ENCODE data around the gene CWC25. TPM values are rescaled to one million over a fixed set of nuclear protein-coding genes. Genes with fewer than 3 reads are reported as not detected.

CWC25 gene
- total and polyA plus RNA-seq, 9 of the 15 experiments (the other 6 are each of a cell fraction or from before 2014, with no cell fraction given) = 16.5 to 27.4 (median 23.0) TPM

DNA sequence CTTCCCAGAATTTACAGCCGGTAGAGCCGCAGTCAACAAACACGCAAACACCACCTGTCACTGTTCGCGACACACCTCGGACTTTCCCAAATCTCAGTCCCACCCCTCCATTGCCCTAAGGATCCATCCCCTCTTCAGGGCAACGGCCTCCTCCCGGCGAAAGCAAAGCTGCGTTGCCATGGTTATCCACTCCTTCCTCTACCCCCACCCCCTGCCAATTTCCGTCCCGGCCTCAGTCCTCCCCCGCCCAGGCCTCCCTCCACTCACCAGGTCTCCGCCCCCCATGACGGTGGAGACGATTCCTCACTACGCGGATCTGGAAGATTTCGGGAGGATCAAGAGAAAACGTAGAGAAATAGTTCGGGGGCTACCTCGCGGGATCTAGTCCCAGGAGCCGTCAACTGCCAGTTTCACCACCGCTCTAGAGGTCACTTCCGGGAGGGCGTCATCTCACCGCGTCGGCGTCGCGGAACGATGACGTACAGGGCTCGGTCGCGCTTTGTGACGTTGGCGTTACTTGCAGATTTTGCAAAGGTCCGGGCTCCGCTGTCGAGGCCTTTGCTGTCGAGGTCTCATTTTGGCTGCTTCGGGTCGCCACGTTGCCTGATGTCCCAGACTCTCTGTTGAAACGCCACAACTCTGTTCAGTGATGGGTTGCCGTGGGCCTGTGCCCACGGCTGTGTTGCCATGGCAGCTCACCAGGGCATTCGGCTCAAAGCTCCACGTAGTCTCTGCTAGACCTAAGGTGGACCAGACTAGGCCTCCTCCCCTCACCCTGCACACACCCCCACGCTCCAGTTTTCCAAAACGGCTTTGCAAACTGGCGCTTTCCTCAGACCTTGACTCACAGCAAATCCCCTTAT is at the start of gene CWC25 (continued):
- TF ChIP-seq HMG20B (CRISPR knock-in tag; IDR thresholded peaks at IDR 0.05) = no peak
- TF ChIP-seq ZEB2 (IDR thresholded peaks at IDR 0.05) = no peak
- TF ChIP-seq RFX1 (IDR thresholded peaks at IDR 0.05) = peak; percentile 95
- TF ChIP-seq CBFA2T3 (IDR thresholded peaks at IDR 0.05) = no peak
- TF ChIP-seq MBD1 (CRISPR knock-in tag; IDR thresholded peaks at IDR 0.05) = no peak
- peak; percentile 92 for TF ChIP-seq SP1 (CRISPR knock-in tag; IDR thresholded peaks at IDR 0.05)
- TF ChIP-seq, protein P1, sequence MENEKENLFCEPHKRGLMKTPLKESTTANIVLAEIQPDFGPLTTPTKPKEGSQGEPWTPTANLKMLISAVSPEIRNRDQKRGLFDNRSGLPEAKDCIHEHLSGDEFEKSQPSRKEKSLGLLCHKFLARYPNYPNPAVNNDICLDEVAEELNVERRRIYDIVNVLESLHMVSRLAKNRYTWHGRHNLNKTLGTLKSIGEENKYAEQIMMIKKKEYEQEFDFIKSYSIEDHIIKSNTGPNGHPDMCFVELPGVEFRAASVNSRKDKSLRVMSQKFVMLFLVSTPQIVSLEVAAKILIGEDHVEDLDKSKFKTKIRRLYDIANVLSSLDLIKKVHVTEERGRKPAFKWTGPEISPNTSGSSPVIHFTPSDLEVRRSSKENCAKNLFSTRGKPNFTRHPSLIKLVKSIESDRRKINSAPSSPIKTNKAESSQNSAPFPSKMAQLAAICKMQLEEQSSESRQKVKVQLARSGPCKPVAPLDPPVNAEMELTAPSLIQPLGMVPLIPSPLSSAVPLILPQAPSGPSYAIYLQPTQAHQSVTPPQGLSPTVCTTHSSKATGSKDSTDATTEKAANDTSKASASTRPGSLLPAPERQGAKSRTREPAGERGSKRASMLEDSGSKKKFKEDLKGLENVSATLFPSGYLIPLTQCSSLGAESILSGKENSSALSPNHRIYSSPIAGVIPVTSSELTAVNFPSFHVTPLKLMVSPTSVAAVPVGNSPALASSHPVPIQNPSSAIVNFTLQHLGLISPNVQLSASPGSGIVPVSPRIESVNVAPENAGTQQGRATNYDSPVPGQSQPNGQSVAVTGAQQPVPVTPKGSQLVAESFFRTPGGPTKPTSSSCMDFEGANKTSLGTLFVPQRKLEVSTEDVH (IDR thresholded peaks at IDR 0.05; ENCODE audit: low read depth, partially characterized antibody) = peak; percentile 98
- 0 out of 2 replicates have a peak, but pooled peaks have one; percentile 33 for TF ChIP-seq E2F5 (CRISPR knock-in tag; IDR thresholded peaks at IDR 0.05)
- TF ChIP-seq GTF2A2 (tag; IDR thresholded peaks at IDR 0.05) = 0 out of 2 replicates have a peak, but pooled peaks have one; percentile 40
- peak; percentile 32; the same call in 1 of the 2 replicates for TF ChIP-seq DPF2 (IDR thresholded peaks at IDR 0.05)
- TF ChIP-seq, protein P2, sequence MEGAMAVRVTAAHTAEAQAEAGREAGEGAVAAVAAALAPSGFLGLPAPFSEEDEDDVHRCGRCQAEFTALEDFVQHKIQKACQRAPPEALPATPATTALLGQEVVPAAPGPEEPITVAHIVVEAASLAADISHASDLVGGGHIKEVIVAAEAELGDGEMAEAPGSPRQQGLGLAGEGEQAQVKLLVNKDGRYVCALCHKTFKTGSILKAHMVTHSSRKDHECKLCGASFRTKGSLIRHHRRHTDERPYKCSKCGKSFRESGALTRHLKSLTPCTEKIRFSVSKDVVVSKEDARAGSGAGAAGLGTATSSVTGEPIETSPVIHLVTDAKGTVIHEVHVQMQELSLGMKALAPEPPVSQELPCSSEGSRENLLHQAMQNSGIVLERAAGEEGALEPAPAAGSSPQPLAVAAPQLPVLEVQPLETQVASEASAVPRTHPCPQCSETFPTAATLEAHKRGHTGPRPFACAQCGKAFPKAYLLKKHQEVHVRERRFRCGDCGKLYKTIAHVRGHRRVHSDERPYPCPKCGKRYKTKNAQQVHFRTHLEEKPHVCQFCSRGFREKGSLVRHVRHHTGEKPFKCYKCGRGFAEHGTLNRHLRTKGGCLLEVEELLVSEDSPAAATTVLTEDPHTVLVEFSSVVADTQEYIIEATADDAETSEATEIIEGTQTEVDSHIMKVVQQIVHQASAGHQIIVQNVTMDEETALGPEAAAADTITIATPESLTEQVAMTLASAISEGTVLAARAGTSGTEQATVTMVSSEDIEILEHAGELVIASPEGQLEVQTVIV (CRISPR knock-in tag; IDR thresholded peaks at IDR 0.05; ENCODE audit: borderline replicate concordance) = no peak
- peak; percentile 100 for TF ChIP-seq ZFX (CRISPR knock-in tag; IDR thresholded peaks at IDR 0.05)
- TF ChIP-seq THAP12 (CRISPR knock-in tag; IDR thresholded peaks at IDR 0.05) = peak; percentile 72; the same call in 1 of the 2 replicates
- no peak for TF ChIP-seq LARP7 (IDR thresholded peaks at IDR 0.05)
- peak; percentile 83 for TF ChIP-seq PML (IDR thresholded peaks at IDR 0.05; ENCODE audit: low read length)
- TF ChIP-seq ZC3H11A (IDR thresholded peaks at IDR 0.05; ENCODE audit: low read depth, low read length) = peak; percentile 70; the same call in 1 of the 2 replicates
- TF ChIP-seq ZNF57 (CRISPR knock-in tag; IDR thresholded peaks at IDR 0.05) = no peak
- TF ChIP-seq SRSF7 (optimal IDR thresholded peaks at IDR 0.05; ENCODE audit: low read depth, low read length) = no peak
- TF ChIP-seq ZNF174 (CRISPR knock-in tag; IDR thresholded peaks at IDR 0.05) = no peak

Data from K562 (cell line).